Prostate gland (tissue), 2 donors: Measurements from ENCODE around the gene TNK2.
"Not testable (repeated sequence)": the region's sequence is repeated elsewhere in the genome, so short reads cannot be mapped to it uniquely, and the experiment has no call there.

Source experiments
- POLR2A ChIP-seq: fragments of 450-650 bp; IDR thresholded peaks from one replicate; pipeline ENCODE4 v1.6.1; 2016; ENCODE audit warnings: antibody characterized with exemption, mild to moderate bottlenecking
- TF ChIP-seq, protein P1 (sequence below), 4 experiments: fragments of 200-600 bp in 2 of 4; fragments of 450-650 bp in 2 of 4; sonication (generic) in 2 of 4; IDR thresholded peaks; 1 replicate in 3 of 4; 2 replicates in 1 of 4; pipeline ENCODE4 v1.5.1; 2016 to 2019; ENCODE audit warnings: antibody characterized with exemption in 4 of 4, mild to moderate bottlenecking in 2 of 4, moderate library complexity in 2 of 4

DNA sequence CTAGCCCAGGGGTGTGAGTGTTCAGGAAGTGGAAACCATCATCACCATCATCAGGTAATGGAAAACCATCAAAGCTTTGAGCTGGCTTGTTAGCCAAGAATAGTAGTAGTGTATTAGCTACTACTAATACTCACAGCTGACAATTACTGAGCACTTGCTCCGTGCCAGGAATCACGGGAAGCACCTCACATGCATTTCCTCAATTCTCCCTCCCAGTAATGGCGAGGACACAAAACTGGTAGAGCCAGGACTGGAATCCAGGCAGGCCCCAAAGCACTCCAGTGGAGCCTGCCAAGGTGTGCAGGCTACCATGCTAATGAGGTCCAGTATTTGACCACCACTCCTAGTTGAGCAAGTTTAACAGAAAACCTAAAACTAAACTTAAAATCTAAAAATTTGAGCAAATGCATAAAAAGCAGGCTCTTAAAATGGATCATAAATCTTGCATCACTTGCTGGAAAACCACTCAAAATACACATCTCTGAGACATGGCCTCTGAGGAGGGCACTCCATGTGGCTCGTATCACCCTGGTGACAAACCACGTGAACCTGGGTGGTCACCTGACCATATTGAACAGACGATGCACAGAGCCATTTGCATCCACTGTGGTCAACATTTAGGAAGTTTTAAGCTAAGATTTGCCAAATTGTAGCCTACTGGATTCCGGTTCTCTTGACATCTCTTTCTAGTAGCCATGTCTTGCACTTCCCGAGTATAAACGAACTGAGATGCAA lies 43.3 kb upstream of the TNK2 start:
- TF ChIP-seq, protein P1, sequence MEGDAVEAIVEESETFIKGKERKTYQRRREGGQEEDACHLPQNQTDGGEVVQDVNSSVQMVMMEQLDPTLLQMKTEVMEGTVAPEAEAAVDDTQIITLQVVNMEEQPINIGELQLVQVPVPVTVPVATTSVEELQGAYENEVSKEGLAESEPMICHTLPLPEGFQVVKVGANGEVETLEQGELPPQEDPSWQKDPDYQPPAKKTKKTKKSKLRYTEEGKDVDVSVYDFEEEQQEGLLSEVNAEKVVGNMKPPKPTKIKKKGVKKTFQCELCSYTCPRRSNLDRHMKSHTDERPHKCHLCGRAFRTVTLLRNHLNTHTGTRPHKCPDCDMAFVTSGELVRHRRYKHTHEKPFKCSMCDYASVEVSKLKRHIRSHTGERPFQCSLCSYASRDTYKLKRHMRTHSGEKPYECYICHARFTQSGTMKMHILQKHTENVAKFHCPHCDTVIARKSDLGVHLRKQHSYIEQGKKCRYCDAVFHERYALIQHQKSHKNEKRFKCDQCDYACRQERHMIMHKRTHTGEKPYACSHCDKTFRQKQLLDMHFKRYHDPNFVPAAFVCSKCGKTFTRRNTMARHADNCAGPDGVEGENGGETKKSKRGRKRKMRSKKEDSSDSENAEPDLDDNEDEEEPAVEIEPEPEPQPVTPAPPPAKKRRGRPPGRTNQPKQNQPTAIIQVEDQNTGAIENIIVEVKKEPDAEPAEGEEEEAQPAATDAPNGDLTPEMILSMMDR (IDR thresholded peaks at IDR 0.05) = not testable (repeated sequence)
- not testable (repeated sequence) for TF ChIP-seq POLR2A
